Measurements from ENCODE around the gene ZNF805.
"Not testable (repeated sequence)": the region's sequence is repeated elsewhere in the genome, so short reads cannot be mapped to it uniquely, and the experiment has no call there.

The ZNF805 gene

DNA sequence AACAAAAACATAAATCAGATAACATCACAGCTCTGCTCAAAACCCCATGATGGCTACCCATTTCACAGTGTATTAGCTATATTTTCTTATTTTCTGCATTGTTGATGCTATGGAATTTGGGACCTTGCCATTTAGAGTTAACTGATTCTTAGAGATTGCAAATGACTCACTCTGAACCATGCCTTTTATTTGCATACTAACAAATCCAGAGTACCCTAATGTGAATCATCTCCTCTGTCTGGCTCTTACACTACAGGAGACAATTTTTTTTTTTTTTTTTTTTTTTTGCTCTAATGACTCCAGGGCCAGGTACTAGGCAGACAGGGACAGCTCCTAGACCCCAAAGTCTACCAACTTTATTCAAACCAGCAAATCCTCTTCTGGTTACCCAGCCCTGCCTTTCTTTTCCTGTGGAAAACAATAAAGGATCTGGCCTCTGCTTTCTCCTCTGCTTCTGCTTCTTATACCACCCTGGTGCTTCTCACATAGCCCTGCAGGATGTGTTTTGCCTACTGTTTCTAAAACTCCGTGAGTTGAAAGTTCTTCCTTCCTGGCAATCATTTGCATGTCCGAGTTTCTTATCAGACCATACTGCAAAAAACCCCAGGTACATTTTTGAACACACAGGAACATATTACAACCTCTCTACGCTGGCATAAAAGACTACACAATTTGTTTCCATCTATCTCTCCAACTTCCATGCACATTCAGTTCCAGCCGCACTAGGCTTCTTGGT lies 29.3 kb downstream of the ZNF805 start:
- DNase-seq (ENCODE audit: low spot score), result peak; percentile 20

DNA sequence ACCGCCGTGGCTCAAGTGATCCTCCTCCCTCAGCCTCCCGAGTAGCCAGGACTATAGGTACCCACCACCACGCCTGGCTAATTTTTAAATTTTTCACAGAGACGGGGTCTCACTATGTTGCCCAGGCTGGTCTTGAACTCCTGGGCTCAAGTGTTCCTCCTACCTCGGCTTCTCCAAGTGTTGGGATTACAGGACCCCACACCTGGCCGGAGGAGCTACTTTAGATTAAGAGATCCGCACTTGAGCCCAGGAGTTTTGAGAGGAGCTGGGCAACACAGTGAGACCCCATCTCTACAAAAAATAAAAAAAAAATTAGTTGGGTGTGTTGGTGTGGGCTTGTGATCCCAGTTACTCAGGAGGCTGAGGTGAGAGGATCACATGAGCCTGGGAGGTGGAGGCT lies 30.8 kb downstream of the ZNF805 start:
- DNase-seq (ENCODE audit: low spot score), result no peak

DNA sequence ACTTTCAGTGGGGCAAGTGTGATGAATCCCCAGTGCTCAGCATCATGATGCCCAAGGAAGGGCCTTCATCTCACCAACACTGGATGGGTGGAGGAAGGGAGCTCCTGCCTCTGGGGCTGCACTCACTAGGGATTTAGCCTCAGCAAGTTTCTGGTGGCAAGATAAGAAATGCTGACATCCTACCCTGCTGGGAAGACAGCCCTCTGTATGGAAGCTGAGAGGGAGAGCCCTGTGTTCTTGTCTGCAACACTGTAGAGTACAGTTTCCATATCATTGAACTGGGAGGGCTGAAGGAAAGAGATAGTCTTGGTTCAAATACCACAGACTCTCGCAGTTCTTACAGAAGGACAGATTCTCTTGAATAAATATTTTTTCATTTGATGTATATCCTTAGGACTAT lies 32.6 kb downstream of the ZNF805 start:
- no peak for DNase-seq (ENCODE audit: low spot score)

DNA sequence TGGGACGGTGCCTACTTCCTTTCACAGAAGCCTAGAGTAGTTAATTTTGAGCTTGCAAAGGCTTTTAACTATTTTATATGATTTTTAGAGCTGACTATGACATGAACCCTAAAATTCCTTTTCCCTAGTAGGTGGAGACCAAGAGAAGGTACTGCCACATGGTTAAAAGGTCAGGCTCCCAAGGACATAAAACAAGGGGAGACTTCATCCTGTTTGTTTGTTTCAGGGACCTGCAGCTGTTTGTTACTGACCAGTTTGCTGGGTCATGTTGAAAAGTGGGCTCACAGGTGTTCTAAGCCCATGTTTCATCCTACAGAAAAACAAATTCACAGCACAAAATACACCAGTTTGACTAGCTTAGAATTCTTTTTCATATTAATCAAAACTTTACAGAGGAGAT lies 36.0 kb downstream of the ZNF805 start:
- no peak for DNase-seq (ENCODE audit: low spot score)

DNA sequence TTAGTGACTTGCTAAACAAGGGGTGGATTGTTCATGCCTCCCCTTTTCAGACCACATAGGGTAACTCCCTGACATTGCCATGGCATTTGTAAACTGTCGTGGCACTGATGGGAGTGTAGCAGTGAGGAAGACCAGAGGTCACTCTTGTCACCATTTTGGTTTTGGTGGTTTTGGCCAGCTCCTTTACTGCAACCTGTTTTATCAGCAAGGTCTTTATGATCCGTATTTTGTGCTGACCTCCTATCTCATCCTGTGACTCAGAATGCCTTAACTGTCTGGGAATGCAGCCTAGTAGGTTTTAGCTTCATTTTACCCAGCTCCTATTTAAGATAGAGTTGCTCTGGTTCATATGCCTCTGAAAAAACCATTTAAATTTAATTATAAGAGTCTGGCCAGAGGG lies 38.0 kb downstream of the ZNF805 start:
- not testable (repeated sequence) for DNase-seq (ENCODE audit: low spot score)

DNA sequence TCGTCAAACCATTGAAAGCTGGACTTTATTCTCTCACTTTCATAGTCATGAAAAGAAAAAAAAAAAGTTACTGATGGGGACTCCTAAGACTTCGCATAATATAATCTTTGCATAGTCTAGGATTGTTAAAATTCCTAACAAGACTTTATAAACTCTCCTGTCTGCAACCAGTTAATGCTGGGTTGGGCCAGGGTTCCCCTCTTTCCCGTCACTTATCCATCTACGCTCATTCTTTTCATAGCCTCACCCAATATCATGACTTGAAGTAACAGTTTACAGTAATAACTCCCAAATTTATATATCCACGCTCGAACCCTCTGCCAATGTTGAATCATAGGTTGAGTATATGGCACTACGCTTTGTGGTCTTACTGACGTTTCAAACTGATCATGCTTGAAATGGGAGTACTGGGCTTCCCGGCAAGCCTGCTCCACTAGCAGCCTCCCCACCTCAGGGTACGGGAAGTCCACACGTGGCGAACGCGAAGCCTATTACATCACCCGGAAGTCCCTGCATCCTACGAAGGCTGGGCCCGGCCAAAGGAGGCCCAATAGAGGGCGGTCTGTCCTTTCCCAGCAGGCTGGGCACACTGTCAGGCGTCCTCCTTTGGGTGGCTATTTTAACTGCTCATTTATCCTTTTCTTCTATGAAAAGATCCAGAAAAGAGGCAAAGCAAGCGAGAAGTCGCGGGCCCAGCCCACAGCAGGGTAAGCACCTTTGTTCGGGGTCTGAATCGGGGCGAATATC lies 39.2 kb downstream of the ZNF805 start:
- peak; percentile 98 for DNase-seq (ENCODE audit: low spot score)

DNA sequence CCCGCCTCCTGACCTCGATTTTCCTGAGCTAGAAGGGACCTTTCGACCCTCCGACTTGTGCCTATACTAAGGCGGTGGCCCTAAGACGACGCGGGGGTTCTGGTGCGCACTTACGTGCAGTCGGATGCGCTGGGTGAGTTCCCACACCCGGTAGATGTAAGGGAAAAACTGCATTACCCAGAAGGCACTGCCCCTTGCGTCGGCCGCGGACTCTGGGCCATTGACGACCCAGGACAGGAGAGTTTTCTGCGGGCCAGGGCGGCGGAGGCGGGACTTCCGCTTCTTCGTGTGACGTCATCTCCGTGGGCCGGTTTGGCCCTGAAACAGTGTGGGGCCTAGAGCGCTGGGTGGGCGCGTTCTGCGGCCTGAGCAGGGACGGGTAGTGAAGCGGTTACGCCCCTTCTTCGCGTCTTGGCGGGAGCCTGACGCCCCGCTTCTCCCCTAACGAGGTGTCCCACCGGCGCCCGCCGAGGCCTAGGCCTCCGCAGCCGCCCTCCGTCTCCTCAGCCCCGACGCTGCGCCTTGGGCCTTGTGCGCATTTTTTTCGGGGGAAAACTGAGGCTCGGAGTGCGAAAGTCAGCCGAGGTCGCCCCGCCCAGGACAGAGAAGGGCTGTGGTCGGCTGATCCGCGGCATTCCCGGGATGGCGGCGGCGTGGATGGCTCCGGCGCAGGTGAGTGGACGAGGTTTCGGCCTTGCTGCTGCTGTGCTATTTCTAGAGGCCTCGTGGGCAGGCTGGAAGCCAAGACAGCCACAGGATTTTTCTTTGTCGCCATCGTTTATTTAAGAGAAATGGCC lies 39.9 kb downstream of the ZNF805 start, which contains the start of gene ZNF460:
TSS of gene ZNF460 (plus strand) at position 321 of the 797 bp plus-strand sequence. CDS start at position 643, 322 bp downstream.
- peak; percentile 98 for DNase-seq (ENCODE audit: low spot score)

DNA sequence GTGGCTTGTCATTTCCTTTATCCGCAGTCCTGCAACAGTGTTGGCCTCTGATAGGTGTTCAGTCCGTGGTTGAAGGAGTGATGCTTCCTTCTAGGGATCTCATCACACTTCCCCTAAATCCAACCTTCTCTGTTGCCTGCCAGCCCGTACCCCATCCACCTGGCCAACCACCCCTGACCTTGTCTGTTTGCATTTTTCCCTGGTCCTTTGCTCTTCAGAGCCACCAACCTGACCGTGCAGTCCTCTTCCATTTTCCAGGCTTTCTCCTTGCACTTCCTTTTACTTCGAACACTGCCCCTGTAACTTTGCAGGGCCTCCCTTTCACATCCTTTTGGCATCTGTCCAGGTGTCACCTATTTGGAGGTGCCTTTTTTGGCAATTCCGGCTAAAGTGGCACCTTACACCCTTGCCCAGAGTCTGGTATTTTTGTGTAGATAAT lies 40.5 kb downstream of the ZNF805 start:
- peak; percentile 26 for DNase-seq (ENCODE audit: low spot score)

DNA sequence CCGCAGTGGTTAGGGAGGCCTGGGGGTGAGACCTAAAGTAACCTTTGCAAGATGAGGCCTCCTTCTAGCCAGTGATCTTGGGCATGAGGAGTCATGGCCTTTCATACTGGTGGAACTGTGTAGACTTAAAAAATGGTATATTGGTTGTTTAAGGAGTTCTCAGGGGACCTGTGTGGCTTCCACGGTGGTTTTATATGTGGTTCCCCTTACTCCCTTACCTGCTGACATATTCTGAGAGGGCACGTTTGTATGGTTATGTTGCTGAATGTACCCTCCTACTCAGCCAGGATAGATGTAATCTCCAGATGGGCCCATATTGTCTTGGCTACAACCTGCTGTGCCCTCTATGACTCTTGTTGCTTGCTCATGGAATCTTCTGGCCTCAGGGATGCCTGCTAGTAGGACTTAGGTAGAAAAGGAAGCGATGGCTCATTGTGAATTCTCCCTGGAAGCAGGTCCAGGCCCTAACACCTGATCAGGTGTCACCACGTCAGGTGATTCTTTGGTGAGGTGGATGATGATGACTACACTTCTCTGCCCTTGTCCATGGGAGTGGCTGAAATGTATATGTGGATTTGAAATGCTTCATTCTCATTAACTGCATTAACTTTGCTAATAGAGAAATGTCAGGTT lies 41.7 kb downstream of the ZNF805 start:
- no peak for DNase-seq (ENCODE audit: low spot score)

DNA sequence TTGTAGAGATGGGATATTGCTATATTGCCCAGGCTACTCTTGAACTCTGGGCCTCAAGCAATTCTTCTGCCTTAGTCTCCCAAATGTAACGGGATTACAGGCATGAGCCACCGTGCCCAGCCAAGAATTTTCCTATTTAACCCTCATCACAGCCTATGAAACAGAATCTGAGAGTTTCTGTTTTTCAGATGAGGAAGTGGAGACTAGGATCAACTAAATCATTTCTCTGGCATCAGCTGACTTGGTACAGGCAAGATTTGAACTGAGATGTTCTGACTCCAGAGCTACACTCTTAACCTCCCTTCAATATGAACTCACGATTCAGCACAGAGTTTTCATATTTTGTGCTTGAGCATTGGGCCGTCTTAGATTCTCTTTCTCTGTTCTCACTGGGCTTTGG lies 47.9 kb downstream of the ZNF805 start:
- DNase-seq (ENCODE audit: low spot score), result no peak

DNA sequence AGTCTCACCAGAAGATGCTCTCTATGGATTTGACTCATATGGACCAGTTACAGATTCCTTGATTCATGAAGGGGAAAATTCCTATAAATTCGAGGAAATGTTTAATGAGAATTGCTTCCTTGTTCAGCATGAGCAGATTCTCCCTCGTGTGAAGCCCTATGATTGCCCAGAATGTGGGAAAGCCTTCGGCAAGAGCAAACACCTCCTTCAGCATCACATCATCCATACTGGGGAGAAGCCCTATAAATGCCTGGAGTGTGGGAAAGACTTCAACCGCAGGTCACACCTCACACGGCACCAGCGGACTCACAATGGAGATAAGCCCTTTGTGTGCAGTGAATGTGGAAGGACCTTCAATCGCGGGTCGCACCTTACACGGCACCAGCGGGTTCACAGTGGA lies 50.5 kb downstream of the ZNF805 start:
- no peak for DNase-seq (ENCODE audit: low spot score)

DNA sequence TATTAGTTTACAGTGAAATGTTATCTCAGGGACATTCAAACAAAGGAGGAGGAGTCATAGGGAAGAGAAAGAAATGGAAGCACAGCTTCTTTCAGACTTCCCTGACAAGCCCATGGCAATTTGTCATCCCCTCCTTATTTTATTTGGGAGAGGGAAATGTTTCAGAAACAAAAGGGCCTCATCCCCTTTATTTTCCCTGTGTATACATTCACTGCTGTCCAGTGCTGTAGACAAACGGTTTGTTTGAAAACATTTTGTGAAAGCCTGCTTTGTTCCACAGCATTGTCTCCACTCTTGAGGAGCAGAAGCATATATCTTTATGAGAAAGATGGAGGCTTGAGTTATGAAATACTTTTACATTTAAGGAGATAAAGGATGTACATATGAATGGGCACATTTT lies 52.1 kb downstream of the ZNF805 start:
- DNase-seq (ENCODE audit: low spot score), result no peak

DNA sequence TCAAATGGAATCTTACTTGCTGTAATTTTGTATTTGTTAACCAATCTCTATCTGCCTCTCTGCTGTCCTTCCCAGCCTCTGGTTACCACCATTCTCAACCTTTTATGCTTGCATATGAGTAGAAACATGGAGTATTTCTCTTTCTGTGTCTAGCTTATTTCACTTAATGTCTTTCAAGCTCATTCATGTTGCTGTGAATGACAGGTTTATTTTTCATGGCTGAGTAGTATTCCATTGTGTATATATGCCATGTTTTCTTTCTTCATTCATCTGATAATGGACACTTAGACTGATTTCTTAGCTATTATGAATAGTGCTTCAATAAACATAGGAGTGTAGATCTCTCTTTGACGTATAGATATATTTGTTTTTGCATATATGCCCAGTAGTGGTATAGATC lies 53.3 kb downstream of the ZNF805 start:
- DNase-seq (ENCODE audit: low spot score), result no peak

DNA sequence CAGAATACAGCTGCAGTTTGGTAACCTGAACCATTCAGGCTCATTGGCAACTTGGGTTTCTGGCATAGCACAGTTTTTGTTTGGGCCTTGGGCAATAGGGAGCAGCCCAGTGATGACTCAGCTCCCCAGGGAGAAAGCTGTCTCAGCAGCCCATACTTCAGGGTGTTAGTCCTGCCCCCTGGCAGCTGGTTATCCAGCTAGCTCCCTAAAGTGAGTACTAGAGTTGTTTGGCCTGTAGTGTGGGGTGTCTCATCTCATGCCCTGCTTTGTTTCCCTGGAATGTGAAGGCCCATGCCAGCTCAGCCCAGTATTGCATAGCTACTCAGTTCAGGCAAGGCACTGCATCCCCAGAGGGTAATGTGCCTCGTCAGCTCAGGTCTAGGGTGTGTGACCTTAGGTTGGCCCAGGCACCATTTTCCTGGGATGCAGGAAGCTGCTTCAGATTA lies 61.6 kb downstream of the ZNF805 start:
- DNase-seq (ENCODE audit: low spot score), result no peak

DNA sequence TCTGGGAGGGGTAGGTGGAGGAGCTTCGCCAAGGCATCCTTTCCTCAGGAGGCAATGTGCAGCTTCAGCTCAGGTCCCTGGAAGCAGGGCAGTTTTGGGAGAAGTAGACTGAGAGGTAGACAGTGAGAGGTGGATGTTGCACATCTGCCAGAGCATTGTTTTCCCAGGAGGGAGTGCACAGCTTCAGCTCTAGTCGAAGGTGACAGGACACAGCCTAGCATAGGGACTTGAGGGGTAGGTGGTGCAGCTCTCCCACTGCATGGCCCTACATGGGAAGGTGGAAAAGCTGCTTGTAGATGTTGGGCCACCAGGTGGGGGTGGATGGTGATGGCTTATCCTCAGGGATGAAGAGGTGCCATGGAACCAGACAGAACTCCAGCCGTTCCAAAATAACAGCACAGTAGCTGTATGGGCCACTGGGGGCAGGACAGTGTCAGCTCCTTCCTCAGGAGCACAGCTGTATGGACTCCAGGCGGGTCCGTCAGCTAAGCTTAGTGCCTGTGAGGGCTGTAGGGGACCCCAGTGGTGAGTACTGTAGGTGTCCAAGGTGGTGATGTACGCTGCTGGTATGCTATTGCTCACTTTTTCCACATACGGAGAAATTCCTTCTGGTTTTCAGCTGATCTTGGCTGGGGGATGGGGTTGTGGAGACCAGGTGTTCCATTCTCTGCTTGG lies 62.4 kb downstream of the ZNF805 start:
- DNase-seq (ENCODE audit: low spot score), result no peak

Data from SW480 (cell line).